GM23338 (cell line): ENCODE data around the gene VPS37C. TPM values are rescaled to one million over a fixed set of nuclear protein-coding genes. Genes with fewer than 3 reads are reported as not detected.

Experiments
- ATAC-seq: fragments of 200-7000 bp; cut with Tn5 transposase; 3 replicates; pipeline ENCODE4 v1.9.1; 2020
- DNase-seq: peaks from one replicate; pipeline ENCODE4 v3.0.0-alpha.2; 2015; ENCODE audit warnings: low spot score
- H2AFZ ChIP-seq: fragments of 200-600 bp; sonication (generic); 2 replicates; pipeline ENCODE4 v1.8.0; 2016; ENCODE audit warnings: antibody characterized with exemption, mild to moderate bottlenecking, moderate library complexity
- H3F3A ChIP-seq: fragments of 200-600 bp; sonication (generic); replicated peaks from 2 replicates; pipeline ENCODE4 v1.8.0; 2017; ENCODE audit warnings: antibody characterized with exemption, mixed run types, low read depth
- H3K27ac ChIP-seq: fragments of 200-600 bp; sonication (generic); 2 replicates; pipeline ENCODE4 v1.6.1; 2016; ENCODE audit warnings: low read depth
- H3K27me3 ChIP-seq: fragments of 200-600 bp; sonication (generic); 2 replicates; pipeline ENCODE4 v1.8.0; 2016; ENCODE audit warnings: mild to moderate bottlenecking, mixed run types, moderate library complexity; ENCODE audit not compliant: insufficient read depth
- H3K36me3 ChIP-seq: fragments of 200-600 bp; sonication (generic); 2 replicates; pipeline ENCODE4 v1.8.0; 2016; ENCODE audit warnings: mild to moderate bottlenecking; ENCODE audit not compliant: insufficient read depth
- H3K4me1 ChIP-seq: fragments of 200-600 bp; sonication (generic); 2 replicates; pipeline ENCODE4 v1.8.0; 2016; ENCODE audit warnings: mild to moderate bottlenecking, moderate library complexity; ENCODE audit not compliant: insufficient read depth
- H3K4me2 ChIP-seq: fragments of 200-600 bp; sonication (generic); 2 replicates; pipeline ENCODE4 v1.7.1; 2017; ENCODE audit warnings: mixed run types
- H3K4me3 ChIP-seq: fragments of 200-600 bp; sonication (generic); 2 replicates; pipeline ENCODE4 v1.6.1; 2016; ENCODE audit warnings: mixed run types
- H3K79me2 ChIP-seq: fragments of 200-600 bp; sonication (generic); replicated peaks from 2 replicates; pipeline ENCODE4 v1.8.0; 2017; ENCODE audit warnings: mild to moderate bottlenecking; ENCODE audit not compliant: insufficient read depth
- H3K9me2 ChIP-seq: fragments of 200-600 bp; sonication (generic); 2 replicates; pipeline ENCODE4 v1.8.0; 2017; ENCODE audit not compliant: insufficient read depth
- H4K20me1 ChIP-seq: fragments of 200-600 bp; sonication (generic); replicated peaks from 2 replicates; pipeline ENCODE4 v1.8.0; 2017; ENCODE audit warnings: mild to moderate bottlenecking; ENCODE audit not compliant: insufficient read depth
- H3K27ac Mint-ChIP-seq: 2 replicates; pipeline ENCODE4 v1.8.0; 2020; ENCODE audit warnings: inconsistent platforms, mild to moderate bottlenecking, moderate library complexity, mixed read lengths
- H3K27me3 Mint-ChIP-seq: 3 replicates; pipeline ENCODE4 v1.8.0; 2022; ENCODE audit warnings: low read depth, mild to moderate bottlenecking, moderate library complexity, mixed read lengths, inconsistent platforms; ENCODE audit not compliant: insufficient read depth, poor library complexity
- H3K36me3 Mint-ChIP-seq: 3 replicates; pipeline ENCODE4 v1.8.0; 2021; ENCODE audit warnings: low read depth, mild to moderate bottlenecking, inconsistent platforms, moderate library complexity, mixed read lengths
- H3K4me1 Mint-ChIP-seq: 3 replicates; pipeline ENCODE4 v1.8.0; 2020; ENCODE audit warnings: mild to moderate bottlenecking, inconsistent platforms, mixed read lengths
- H3K4me3 Mint-ChIP-seq: 3 replicates; pipeline ENCODE4 v1.8.0; 2021; ENCODE audit warnings: moderate library complexity, mild to moderate bottlenecking, inconsistent platforms, mixed read lengths
- H3K9me3 Mint-ChIP-seq: 3 replicates; pipeline ENCODE4 v1.8.0; 2020; ENCODE audit warnings: moderate library complexity, mild to moderate bottlenecking, inconsistent platforms, mixed read lengths
- CREB1 ChIP-seq: fragments of 250-450 bp; sonication (Bioruptor Pico); IDR thresholded peaks from 2 replicates; pipeline ENCODE4 v1.5.0; 2020; ENCODE audit warnings: low read depth, mild to moderate bottlenecking, moderate library complexity
- CTCF ChIP-seq, 2 experiments: fragments of 200-600 bp in 1 of 2; sonication (generic) in 1 of 2; conservative IDR thresholded peaks; 2 replicates each; pipeline versions ENCODE4 v1.5.1 to v1.6.1; 2016 to 2017; ENCODE audit warnings: antibody characterized with exemption in 2 of 2, low read depth in 2 of 2, mild to moderate bottlenecking in 2 of 2, moderate library complexity in 1 of 2
- ETS1 ChIP-seq: IDR thresholded peaks from 2 replicates; pipeline ENCODE4 v1.6.1; 2016; ENCODE audit warnings: antibody characterized with exemption
- EZH2 ChIP-seq: fragments of 200-600 bp; sonication (generic); IDR thresholded peaks from one replicate; pipeline ENCODE4 v1.8.0; 2017; ENCODE audit warnings: antibody characterized with exemption, mild to moderate bottlenecking, low read depth; ENCODE audit not compliant: unreplicated experiment
- EZH2phosphoT487 ChIP-seq: fragments of 200-600 bp; sonication (generic); IDR thresholded peaks from one replicate; pipeline ENCODE4 v1.8.1; 2018; ENCODE audit warnings: antibody characterized with exemption; ENCODE audit not compliant: unreplicated experiment
- JUNB ChIP-seq: IDR thresholded peaks from one replicate; pipeline ENCODE4 v1.6.1; 2016; ENCODE audit warnings: antibody characterized with exemption; ENCODE audit not compliant: unreplicated experiment
- POLR2AphosphoS5 ChIP-seq: IDR thresholded peaks from 2 replicates; pipeline ENCODE4 v1.6.1; 2016; ENCODE audit warnings: antibody characterized with exemption, low read depth
- REST ChIP-seq: IDR thresholded peaks from one replicate; pipeline ENCODE4 v1.6.1; 2018; ENCODE audit warnings: antibody characterized with exemption; ENCODE audit not compliant: unreplicated experiment
- STAT1 ChIP-seq: IDR thresholded peaks from one replicate; pipeline ENCODE4 v1.6.1; 2016; ENCODE audit warnings: antibody characterized with exemption; ENCODE audit not compliant: unreplicated experiment
- ZNF114 ChIP-seq: fragments of 250-450 bp; sonication (Bioruptor Pico); IDR thresholded peaks from 2 replicates; pipeline ENCODE4 v1.5.0; 2020; ENCODE audit warnings: mild to moderate bottlenecking, moderate library complexity
- ZNF331 ChIP-seq: fragments of 250-450 bp; sonication (Bioruptor Pico); IDR thresholded peaks from 2 replicates; pipeline ENCODE4 v1.5.0; 2020; ENCODE audit warnings: low read depth, mild to moderate bottlenecking, moderate library complexity
- ZNF462 ChIP-seq: fragments of 250-450 bp; sonication (Bioruptor Pico); IDR thresholded peaks from 2 replicates; pipeline ENCODE4 v1.5.0; 2020; ENCODE audit warnings: mild to moderate bottlenecking, moderate library complexity
- polyA plus RNA-seq: library from polyadenylated mRNA; unstranded; fragments of >200 nt; fragmentation: Nextera tagmentation; extraction: Ambion mirVana; gene quantifications from 2 replicates; pipeline ENCODE4 v1.2.1, GENCODE V29; 2016
- total RNA-seq: library from RNA; depleted of rRNA; stranded (reverse); fragments of >200 nt; shearing (Covaris generic); gene quantifications from 2 replicates; pipeline ENCODE4 v1.2.3, GENCODE V29; 2014

VPS37C gene
- total and polyA plus RNA-seq, 2 experiments from 2014 or later = 8.8 to 19.4 TPM

- TF ChIP-seq EZH2 = no peak
- no peak for TF ChIP-seq ZNF114 (CRISPR knock-in tag)
- TF ChIP-seq ETS1 = no peak
These were observed 34.5 kb upstream of the VPS37C start (continued) for GRCh38 chr11:61195719-61196118.

GRCh38 chr11:61194981-61195695, 33.9 kb upstream of the VPS37C start:
- Histone ChIP-seq H3K79me2 (no peaks in the 10 kb centered on the region), H3K27me3 (no peaks in the 10 kb centered on the region), H3F3A (no peaks in the 10 kb centered on the region), H3K27ac (no peak overlapping the region), H3K9me2 (no peaks in the 10 kb centered on the region), H2AFZ (peak overlapping the region; percentile 56; the same call in 1 of the 2 replicates), H3K4me3 (no peak overlapping the region), H3K36me3 (no peaks in the 10 kb centered on the region), H4K20me1 (no peaks in the 10 kb centered on the region), H3K4me2 (no peak overlapping the region), H3K4me1 (no peaks in the 10 kb centered on the region)
- peaks cover 9% of the 10 kb centered on the region for H3K27me3 Mint-ChIP-seq
- H3K4me3 Mint-ChIP-seq = no peak overlapping the region
- ATAC-seq (no peak), DNase-seq (no peak)
- H3K9me3 Mint-ChIP-seq = peaks cover 9% of the 10 kb centered on the region; the same call in 2 of the 3 replicates
- H3K36me3 Mint-ChIP-seq = no peaks in the 10 kb centered on the region
- peaks cover 2% of the 10 kb centered on the region; the same call in 1 of the 3 replicates for H3K4me1 Mint-ChIP-seq
- no peak overlapping the region for H3K27ac Mint-ChIP-seq
- TF ChIP-seq ZNF331 (CRISPR knock-in tag) = no peak
- no peak for TF ChIP-seq CTCF (conservative IDR thresholded peaks at IDR 0.05; ENCODE audit: low read depth in 2 of 2)
- TF ChIP-seq JUNB = no peak
- no peak for TF ChIP-seq ZNF114 (CRISPR knock-in tag)
- TF ChIP-seq CREB1 (CRISPR knock-in tag) = no peak
- no peak for TF ChIP-seq EZH2phosphoT487
- no peak for TF ChIP-seq STAT1
- TF ChIP-seq REST = no peak
- TF ChIP-seq ZNF462 (CRISPR knock-in tag) = no peak
- TF ChIP-seq POLR2AphosphoS5 = no peak
